Endothelial cell (in vitro differentiated cells): ENCODE data around the gene ARHGEF5. TPM values are rescaled to one million over a fixed set of nuclear protein-coding genes. Genes with fewer than 3 reads are reported as not detected.

Source experiments
- DNase-seq: peaks from one replicate; pipeline ENCODE4 v3.0.0; 2021; ENCODE audit warnings: low spot score
- H3K27ac Mint-ChIP-seq: one replicate; pipeline ENCODE4 v1.8.0; 2021; ENCODE audit warnings: mixed read lengths, inconsistent platforms; ENCODE audit not compliant: unreplicated experiment
- H3K27me3 Mint-ChIP-seq: one replicate; pipeline ENCODE4 v1.8.0; 2021; ENCODE audit warnings: mild to moderate bottlenecking, moderate library complexity, mixed read lengths, inconsistent platforms; ENCODE audit not compliant: unreplicated experiment
- H3K36me3 Mint-ChIP-seq: one replicate; pipeline ENCODE4 v1.8.0; 2021; ENCODE audit warnings: mild to moderate bottlenecking, low read depth, mixed read lengths, inconsistent platforms; ENCODE audit not compliant: unreplicated experiment
- H3K4me1 Mint-ChIP-seq: one replicate; pipeline ENCODE4 v1.8.0; 2021; ENCODE audit warnings: mild to moderate bottlenecking, mixed read lengths, inconsistent platforms; ENCODE audit not compliant: unreplicated experiment
- H3K4me3 Mint-ChIP-seq: one replicate; pipeline ENCODE4 v1.8.0; 2021; ENCODE audit warnings: mild to moderate bottlenecking, mixed read lengths, inconsistent platforms; ENCODE audit not compliant: unreplicated experiment
- H3K9me3 Mint-ChIP-seq: one replicate; pipeline ENCODE4 v1.8.0; 2021; ENCODE audit warnings: mixed read lengths, inconsistent platforms; ENCODE audit not compliant: unreplicated experiment
- total RNA-seq: library from RNA; stranded (reverse); fragmentation: NEBNext Ultra II Directional; extraction: Animal tissue kit (Norgen Biotek cat#: 25700); gene quantifications from one replicate; pipeline ENCODE4 v1.2.1, GENCODE V29; 2021; ENCODE audit not compliant: unreplicated experiment
- TF ChIP-seq, protein P1 (sequence below): fragments of 200-600 bp; sonication (generic); IDR thresholded peaks from one replicate; pipeline ENCODE4 v1.5.0; 2021; ENCODE audit warnings: antibody characterized with exemption; ENCODE audit not compliant: unreplicated experiment

The ARHGEF5 gene
- total RNA-seq, 1 donor from 2014 or later = 11.9 TPM

DNA sequence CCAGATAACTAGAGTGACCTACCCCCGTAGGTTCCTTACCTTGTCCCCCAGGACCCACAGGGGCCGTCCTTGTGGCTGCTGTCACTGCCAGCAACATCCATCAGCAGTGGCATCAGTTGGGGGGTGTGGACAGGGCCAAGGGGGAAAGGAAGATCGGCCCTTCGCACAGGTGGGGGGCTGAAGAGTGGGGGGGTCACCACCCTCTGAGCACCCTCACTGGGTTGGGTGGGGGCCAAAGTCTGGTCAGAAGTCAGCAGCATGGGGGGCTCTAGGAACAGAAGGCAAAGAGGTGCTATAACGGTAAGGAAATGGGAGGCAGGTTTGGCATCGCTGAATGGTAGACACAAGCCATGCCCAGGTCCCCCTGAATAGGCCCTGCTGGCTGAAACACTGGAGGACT lies 43.7 kb downstream of the ARHGEF5 start:
- H3K36me3 Mint-ChIP-seq = no peaks in the 10 kb centered on the region
- TF ChIP-seq, protein P1, sequence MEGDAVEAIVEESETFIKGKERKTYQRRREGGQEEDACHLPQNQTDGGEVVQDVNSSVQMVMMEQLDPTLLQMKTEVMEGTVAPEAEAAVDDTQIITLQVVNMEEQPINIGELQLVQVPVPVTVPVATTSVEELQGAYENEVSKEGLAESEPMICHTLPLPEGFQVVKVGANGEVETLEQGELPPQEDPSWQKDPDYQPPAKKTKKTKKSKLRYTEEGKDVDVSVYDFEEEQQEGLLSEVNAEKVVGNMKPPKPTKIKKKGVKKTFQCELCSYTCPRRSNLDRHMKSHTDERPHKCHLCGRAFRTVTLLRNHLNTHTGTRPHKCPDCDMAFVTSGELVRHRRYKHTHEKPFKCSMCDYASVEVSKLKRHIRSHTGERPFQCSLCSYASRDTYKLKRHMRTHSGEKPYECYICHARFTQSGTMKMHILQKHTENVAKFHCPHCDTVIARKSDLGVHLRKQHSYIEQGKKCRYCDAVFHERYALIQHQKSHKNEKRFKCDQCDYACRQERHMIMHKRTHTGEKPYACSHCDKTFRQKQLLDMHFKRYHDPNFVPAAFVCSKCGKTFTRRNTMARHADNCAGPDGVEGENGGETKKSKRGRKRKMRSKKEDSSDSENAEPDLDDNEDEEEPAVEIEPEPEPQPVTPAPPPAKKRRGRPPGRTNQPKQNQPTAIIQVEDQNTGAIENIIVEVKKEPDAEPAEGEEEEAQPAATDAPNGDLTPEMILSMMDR = no peak
- H3K9me3 Mint-ChIP-seq = no peaks in the 10 kb centered on the region
- no peak for DNase-seq
- H3K4me1 Mint-ChIP-seq = peaks cover 4% of the 10 kb centered on the region
- H3K4me3 Mint-ChIP-seq = no peak overlapping the region
- H3K27me3 Mint-ChIP-seq = peaks cover 6% of the 10 kb centered on the region
- H3K27ac Mint-ChIP-seq = no peak overlapping the region

DNA sequence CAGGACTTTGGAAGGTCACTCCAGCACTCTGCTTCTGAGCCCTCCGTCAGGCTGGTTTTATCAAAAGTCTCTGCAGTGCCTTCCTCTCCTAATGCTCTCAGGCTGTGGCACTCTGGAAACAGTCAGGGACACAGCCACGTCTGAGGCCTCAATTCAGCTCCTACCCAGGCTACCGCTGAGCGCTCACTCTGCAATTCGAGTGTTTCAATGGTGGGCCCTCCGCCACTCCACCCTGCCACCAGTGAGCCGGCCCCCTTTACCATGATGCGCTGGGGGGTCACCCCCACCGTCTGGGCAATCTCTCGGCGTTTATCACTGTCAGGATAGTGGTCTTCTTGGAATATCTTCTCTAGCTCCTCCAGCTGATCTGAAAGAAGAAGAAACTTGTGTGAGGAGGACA lies 44.7 kb downstream of the ARHGEF5 start:
- Mint-ChIP-seq H3K36me3 (no peaks in the 10 kb centered on the region), H3K27ac (no peak overlapping the region), H3K4me3 (no peak overlapping the region), H3K27me3 (peaks cover 6% of the 10 kb centered on the region), H3K9me3 (no peaks in the 10 kb centered on the region), H3K4me1 (peaks cover 4% of the 10 kb centered on the region)
- TF ChIP-seq, protein P1 = no peak
- DNase-seq = no peak

DNA sequence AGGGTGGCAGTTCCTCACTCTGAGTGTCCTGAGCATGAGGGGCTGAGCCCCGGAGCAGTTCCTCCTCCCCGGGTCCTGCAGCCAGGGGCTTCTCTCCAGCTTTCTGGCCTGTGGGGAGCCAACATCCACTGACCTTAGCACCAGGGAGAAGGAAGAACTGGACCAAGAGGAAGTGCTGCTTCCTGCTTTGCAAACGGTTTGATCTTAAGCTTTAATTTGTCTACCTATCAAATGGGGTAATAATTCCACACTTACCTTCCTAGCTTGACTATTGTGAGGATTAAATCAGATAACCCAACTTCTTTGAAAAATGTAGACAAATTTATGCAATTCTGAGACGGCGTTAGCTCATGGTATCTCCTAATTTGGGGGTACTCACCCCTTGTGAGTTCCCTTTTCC lies 46.3 kb downstream of the ARHGEF5 start:
- Mint-ChIP-seq H3K27ac (no peak overlapping the region), H3K27me3 (peaks cover 8% of the 10 kb centered on the region), H3K4me3 (no peak overlapping the region), H3K9me3 (no peaks in the 10 kb centered on the region), H3K4me1 (peaks cover 4% of the 10 kb centered on the region), H3K36me3 (no peaks in the 10 kb centered on the region)
- TF ChIP-seq, protein P1 = no peak
- no peak for DNase-seq

DNA sequence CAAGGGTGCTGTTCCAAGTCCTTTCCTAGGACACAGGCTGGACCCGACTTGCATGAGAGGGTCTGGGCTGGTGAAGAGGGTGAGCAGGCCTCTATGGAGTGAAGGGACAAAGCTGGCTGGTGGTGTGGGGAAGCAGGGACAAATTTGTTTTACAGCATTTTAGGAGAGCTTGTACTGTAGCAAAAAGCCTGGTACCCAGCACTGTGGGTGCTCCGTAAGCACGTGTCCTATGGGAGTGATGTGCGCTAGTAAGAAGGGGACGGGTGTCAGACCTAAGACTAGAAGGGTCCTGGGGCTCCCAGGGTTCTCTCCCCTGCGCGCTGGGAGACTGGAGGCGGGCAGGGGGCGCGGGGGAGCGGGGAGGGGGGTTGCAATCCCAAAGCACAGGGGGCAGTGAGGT lies 47.9 kb downstream of the ARHGEF5 start:
- Mint-ChIP-seq H3K27ac (no peak overlapping the region), H3K4me1 (peaks cover 4% of the 10 kb centered on the region), H3K27me3 (peaks cover 7% of the 10 kb centered on the region), H3K9me3 (no peaks in the 10 kb centered on the region), H3K4me3 (no peak overlapping the region), H3K36me3 (no peaks in the 10 kb centered on the region)
- TF ChIP-seq, protein P1 = no peak
- DNase-seq = no peak

DNA sequence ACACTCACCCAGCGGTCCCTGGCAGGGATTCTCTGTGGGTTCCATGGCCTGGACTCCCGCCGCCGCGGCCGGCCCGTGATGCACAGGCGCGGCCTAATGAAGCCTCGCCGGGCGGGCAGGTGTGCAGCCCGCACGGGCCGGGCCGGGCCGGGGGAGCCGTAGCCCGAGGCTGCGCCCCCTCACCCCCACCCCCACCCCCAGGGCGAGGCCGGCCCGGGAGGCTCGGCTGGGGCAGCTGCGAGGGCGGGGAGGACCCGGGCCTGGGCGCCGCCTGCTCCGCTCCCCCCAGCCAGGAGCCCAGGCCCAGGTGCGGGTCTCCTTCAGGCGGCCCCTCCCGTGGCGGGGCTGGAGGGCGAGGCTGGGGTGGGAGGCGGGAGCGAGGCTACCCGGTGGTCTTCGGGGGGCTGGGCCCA lies 48.5 kb downstream of the ARHGEF5 start, which contains the start of gene NOBOX:
Gene NOBOX, minus strand, starts transcription at position 45 of the 413 bp plus-strand sequence.
- no peaks in the 10 kb centered on the region for H3K36me3 Mint-ChIP-seq
- H3K27me3 Mint-ChIP-seq = peaks cover 7% of the 10 kb centered on the region
- DNase-seq = no peak
- H3K4me3 Mint-ChIP-seq = no peak within 1 kb of the TSS
- TF ChIP-seq, protein P1 = no peak
- H3K9me3 Mint-ChIP-seq = no peaks in the 10 kb centered on the region
- no peak within 1 kb of the TSS for H3K27ac Mint-ChIP-seq
- peaks cover 4% of the 10 kb centered on the region for H3K4me1 Mint-ChIP-seq
